Calu3 (cell line): ENCODE data around the gene TBC1D1. TPM values are rescaled to one million over a fixed set of nuclear protein-coding genes. Genes with fewer than 3 reads are reported as not detected.

Experiments
- BruUV-seq: library from RNA; stranded (reverse); fragments of 400-500 nt; replicated peaks from 2 replicates; lab custom pipeline; 2021; lab: Mats Ljungman, UMichigan
- CTCF ChIA-PET: fragments of 300-600 bp; sonication (Branson Sonifier 250); formaldehyde crosslinking; loops from one replicate; lab custom pipeline; 2022; ENCODE audit warnings: antibody characterized with exemption; lab: Charles Lee
- DNase-seq: peaks from one replicate; pipeline ENCODE4 v3.0.0; 2022
- H3K27ac Mint-ChIP-seq: one replicate; pipeline ENCODE4 v1.8.0; 2022; ENCODE audit warnings: mixed read lengths; ENCODE audit not compliant: unreplicated experiment
- H3K27me3 Mint-ChIP-seq: one replicate; pipeline ENCODE4 v1.8.0; 2022; ENCODE audit warnings: mixed read lengths; ENCODE audit not compliant: unreplicated experiment
- H3K36me3 Mint-ChIP-seq: one replicate; pipeline ENCODE4 v1.8.0; 2022; ENCODE audit warnings: mild to moderate bottlenecking, moderate library complexity, mixed read lengths; ENCODE audit not compliant: insufficient read depth, unreplicated experiment
- H3K4me1 Mint-ChIP-seq: one replicate; pipeline ENCODE4 v1.8.0; 2022; ENCODE audit warnings: mild to moderate bottlenecking, low read depth, mixed read lengths; ENCODE audit not compliant: unreplicated experiment
- H3K4me3 Mint-ChIP-seq: one replicate; pipeline ENCODE4 v1.8.0; 2022; ENCODE audit warnings: mild to moderate bottlenecking, low read depth, moderate library complexity, mixed read lengths; ENCODE audit not compliant: unreplicated experiment
- H3K9me3 Mint-ChIP-seq: one replicate; pipeline ENCODE4 v1.8.0; 2022; ENCODE audit warnings: low read depth, mixed read lengths; ENCODE audit not compliant: unreplicated experiment
- intact Hi-C: fragments of 100-400 bp; cut with micrococcal nuclease; formaldehyde crosslinking; loops from one replicate; pipeline ENCODE4 v1.10.0; 2022; ENCODE audit not compliant: unreplicated experiment
- total RNA-seq: library from RNA; stranded (reverse); gene quantifications from 2 replicates; pipeline ENCODE4 v1.2.3, GENCODE V29; 2022
- TF ChIP-seq, protein P1 (sequence below): fragments of 200-600 bp; IDR thresholded peaks from one replicate; pipeline ENCODE4 v1.8.0; 2022; ENCODE audit warnings: antibody characterized with exemption; ENCODE audit not compliant: unreplicated experiment

Gene TBC1D1
- total RNA-seq, 1 experiment from 2014 or later, result 39.8 TPM

DNA sequence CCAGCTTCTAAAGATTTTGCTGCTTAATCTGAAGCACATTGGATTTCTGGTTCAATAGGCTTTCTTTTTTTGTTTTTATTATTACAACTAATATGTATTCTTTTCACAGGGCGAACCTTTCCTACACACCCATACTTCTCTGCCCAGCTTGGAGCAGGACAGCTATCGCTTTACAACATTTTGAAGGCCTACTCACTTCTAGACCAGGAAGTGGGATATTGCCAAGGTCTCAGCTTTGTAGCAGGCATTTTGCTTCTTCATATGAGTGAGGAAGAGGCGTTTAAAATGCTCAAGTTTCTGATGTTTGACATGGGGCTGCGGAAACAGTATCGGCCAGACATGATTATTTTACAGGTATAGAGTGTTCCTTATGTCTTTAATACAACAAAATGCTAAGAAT, 224.7 kb downstream of the TBC1D1 start:
- TF ChIP-seq, protein P1, sequence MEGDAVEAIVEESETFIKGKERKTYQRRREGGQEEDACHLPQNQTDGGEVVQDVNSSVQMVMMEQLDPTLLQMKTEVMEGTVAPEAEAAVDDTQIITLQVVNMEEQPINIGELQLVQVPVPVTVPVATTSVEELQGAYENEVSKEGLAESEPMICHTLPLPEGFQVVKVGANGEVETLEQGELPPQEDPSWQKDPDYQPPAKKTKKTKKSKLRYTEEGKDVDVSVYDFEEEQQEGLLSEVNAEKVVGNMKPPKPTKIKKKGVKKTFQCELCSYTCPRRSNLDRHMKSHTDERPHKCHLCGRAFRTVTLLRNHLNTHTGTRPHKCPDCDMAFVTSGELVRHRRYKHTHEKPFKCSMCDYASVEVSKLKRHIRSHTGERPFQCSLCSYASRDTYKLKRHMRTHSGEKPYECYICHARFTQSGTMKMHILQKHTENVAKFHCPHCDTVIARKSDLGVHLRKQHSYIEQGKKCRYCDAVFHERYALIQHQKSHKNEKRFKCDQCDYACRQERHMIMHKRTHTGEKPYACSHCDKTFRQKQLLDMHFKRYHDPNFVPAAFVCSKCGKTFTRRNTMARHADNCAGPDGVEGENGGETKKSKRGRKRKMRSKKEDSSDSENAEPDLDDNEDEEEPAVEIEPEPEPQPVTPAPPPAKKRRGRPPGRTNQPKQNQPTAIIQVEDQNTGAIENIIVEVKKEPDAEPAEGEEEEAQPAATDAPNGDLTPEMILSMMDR, result no peak
- Mint-ChIP-seq H3K4me3 (no peak overlapping the region), H3K4me1 (no peaks in the 10 kb centered on the region), H3K27me3 (no peaks in the 10 kb centered on the region), H3K27ac (no peak overlapping the region), H3K9me3 (no peaks in the 10 kb centered on the region), H3K36me3 (no peaks in the 10 kb centered on the region)
- intact Hi-C loops, result no loop called here
- no TSS peak for BruUV-seq
- CTCF ChIA-PET, result interaction anchor here (1.0 kb wide), 1 partner anchor 30 kb away, joined by 3 read pairs; no protein-coding TSS in a partner anchor
- DNase-seq, result no peak

DNA sequence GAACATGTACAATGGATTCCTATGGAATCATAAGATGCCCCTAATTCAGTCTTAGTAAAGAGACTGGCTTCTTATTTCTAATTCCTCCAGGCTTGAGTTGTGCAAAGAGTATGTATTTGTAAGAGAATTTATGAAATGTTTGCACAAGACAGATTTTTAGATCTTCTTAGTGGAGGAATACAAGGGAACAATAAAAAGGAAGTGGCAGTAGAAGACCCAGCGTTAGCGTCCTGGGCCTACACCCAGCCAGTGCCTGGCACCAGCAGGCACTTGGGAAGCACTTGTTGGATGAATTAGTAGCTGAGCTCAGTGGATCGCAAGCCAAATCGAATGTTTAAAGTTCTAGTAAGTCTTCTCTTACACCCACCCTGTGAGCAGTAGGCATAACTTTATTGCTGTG, 226.7 kb downstream of the TBC1D1 start:
- H3K36me3 Mint-ChIP-seq, result no peaks in the 10 kb centered on the region
- no peak overlapping the region for H3K27ac Mint-ChIP-seq
- no peaks in the 10 kb centered on the region for H3K9me3 Mint-ChIP-seq
- DNase-seq, result no peak
- H3K4me3 Mint-ChIP-seq, result no peak overlapping the region
- intact Hi-C loops, result no loop called here
- no TSS peak for BruUV-seq
- H3K27me3 Mint-ChIP-seq, result no peaks in the 10 kb centered on the region
- TF ChIP-seq, protein P1, result no peak
- no peaks in the 10 kb centered on the region for H3K4me1 Mint-ChIP-seq
- CTCF ChIA-PET, result no interaction called here

DNA sequence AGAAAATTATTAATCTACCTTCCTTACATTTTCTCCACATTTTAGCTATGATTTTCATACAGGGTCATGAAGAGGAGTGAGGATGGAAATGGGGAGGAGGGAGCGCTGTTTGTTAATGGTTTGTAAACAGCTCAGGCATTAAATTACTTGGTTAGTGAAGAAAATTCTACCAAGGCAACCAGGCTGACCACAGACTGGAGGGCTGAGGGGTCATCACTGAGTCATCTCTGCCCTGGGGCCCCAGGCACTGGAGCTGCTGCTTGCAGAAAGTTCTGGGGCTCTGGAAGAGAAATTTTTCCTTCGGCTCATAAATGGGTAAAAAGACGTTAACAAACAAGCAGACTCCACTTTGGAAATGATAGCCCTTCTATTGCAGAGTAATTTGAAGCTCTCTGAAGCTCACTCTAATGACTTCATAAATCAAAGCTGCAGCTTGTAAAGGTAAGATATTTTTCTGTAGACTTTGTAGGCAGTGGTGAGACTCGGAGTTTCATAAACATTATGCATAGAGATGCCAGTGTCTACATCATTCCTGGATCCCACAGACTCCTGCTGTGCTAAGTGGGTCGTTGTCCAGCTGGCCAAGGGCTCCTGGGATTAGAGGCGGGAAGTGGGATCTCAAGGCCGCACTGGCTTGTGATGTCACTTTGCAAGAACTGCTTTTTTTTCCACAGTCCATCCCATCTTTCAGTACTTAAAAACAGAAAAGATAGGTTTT, 228.9 kb downstream of the TBC1D1 start:
- CTCF ChIA-PET, result interaction anchor here (1.2 to 1.6 kb wide), 2 partner anchors 9 to 51 kb away, joined by 3 to 4 read pairs; no protein-coding TSS in a partner anchor
- Mint-ChIP-seq H3K4me1 (no peaks in the 10 kb centered on the region), H3K4me3 (no peak overlapping the region), H3K9me3 (no peaks in the 10 kb centered on the region), H3K36me3 (no peaks in the 10 kb centered on the region), H3K27ac (no peak overlapping the region), H3K27me3 (no peaks in the 10 kb centered on the region)
- BruUV-seq, result no TSS peak
- no peak for DNase-seq
- TF ChIP-seq, protein P1, result no peak
- intact Hi-C loops, result no loop called here

DNA sequence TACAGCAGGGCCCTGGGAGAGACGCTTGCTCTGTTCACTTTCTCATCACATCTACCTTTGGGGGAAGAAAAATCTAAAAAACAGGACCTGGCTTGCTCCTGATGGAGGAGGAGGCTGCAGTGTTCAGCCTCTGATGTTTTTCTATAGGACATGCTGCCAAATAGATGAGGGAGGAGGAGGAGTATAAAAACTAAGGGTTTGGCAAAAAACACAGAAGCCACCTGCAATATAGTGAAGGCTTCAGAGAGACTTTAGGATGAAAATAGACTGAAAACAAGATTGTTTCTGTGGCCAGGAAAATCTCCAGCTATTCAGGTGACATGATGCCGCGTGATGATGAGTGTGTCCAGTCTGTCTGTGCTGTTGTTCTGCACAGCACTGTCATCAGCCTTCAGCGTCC, 229.9 kb downstream of the TBC1D1 start:
- TF ChIP-seq, protein P1, result no peak
- Mint-ChIP-seq H3K36me3 (no peaks in the 10 kb centered on the region), H3K27me3 (no peaks in the 10 kb centered on the region), H3K27ac (no peak overlapping the region), H3K9me3 (no peaks in the 10 kb centered on the region), H3K4me3 (no peak overlapping the region), H3K4me1 (no peaks in the 10 kb centered on the region)
- DNase-seq, result no peak
- no TSS peak for BruUV-seq
- intact Hi-C loops, result no loop called here
- CTCF ChIA-PET, result interaction anchor here (1.6 kb wide), 1 partner anchor 8 kb away, joined by 3 read pairs; no protein-coding TSS in a partner anchor
